WERI-Rb-1 (cell line): ENCODE results near the gene TUBGCP2.

Experiments
- DNase-seq: peaks from one replicate; pipeline ENCODE4 v3.0.0-alpha.2; 2020
- H3K27ac ChIP-seq: fragments of 250-450 bp; sonication (Bioruptor Pico); 2 replicates; pipeline ENCODE4 v1.5.1; 2020; ENCODE audit warnings: mild to moderate bottlenecking, moderate library complexity
- H3K27me3 ChIP-seq: fragments of 250-450 bp; sonication (Bioruptor Pico); 2 replicates; pipeline ENCODE4 v1.5.1; 2021; ENCODE audit warnings: mild to moderate bottlenecking, low read depth, moderate library complexity; ENCODE audit not compliant: insufficient read depth, severe bottlenecking
- H3K36me3 ChIP-seq: fragments of 250-450 bp; sonication (Bioruptor Pico); 2 replicates; pipeline ENCODE4 v1.5.1; 2020; ENCODE audit warnings: mild to moderate bottlenecking, moderate library complexity
- H3K4me3 ChIP-seq: 2 replicates; pipeline ENCODE4 v1.5.1; 2011; ENCODE audit warnings: low read depth, mild to moderate bottlenecking, control low read depth, low read length
- H3K9me3 ChIP-seq: fragments of 250-450 bp; sonication (Bioruptor Pico); 2 replicates; pipeline ENCODE4 v1.5.1; 2021; ENCODE audit warnings: mild to moderate bottlenecking, moderate library complexity; ENCODE audit not compliant: severe bottlenecking
- CTCF ChIP-seq: IDR thresholded peaks from 2 replicates; pipeline ENCODE4 v1.5.1; 2011; ENCODE audit warnings: low read depth, mild to moderate bottlenecking, control low read depth, inconsistent platforms, low read length

Gene TUBGCP2

GRCh38 chr10:133338080-133339071 is 29.7 kb upstream of the TUBGCP2 start:
- DNase-seq, result no peak
- Histone ChIP-seq H3K36me3 (no peaks in the 10 kb centered on the region), H3K27me3 (peaks cover 32% of the 10 kb centered on the region), H3K4me3 (no peak overlapping the region), H3K27ac (no peak overlapping the region), H3K9me3 (peaks cover 3% of the 10 kb centered on the region)
- TF ChIP-seq CTCF, result no peak

GRCh38 chr10:133337370-133337725 is 28.7 kb upstream of the TUBGCP2 start:
- TF ChIP-seq CTCF, result no peak
- H3K9me3 ChIP-seq, result peaks cover 9% of the 10 kb centered on the region
- DNase-seq, result no peak
- peaks cover 38% of the 10 kb centered on the region for H3K27me3 ChIP-seq
- no peaks in the 10 kb centered on the region for H3K36me3 ChIP-seq
- no peak overlapping the region for H3K4me3 ChIP-seq
- no peak overlapping the region for H3K27ac ChIP-seq

GRCh38 chr10:133336577-133337369 is 28.1 kb upstream of the TUBGCP2 start, which contains the start of gene CALY:
Gene CALY (minus strand): TSS chr10:133336896. CDS start chr10:133328989, 7,907 bp downstream.
- Histone ChIP-seq H3K27ac (no peak within 1 kb of the TSS), H3K36me3 (no peaks in the 10 kb centered on the region), H3K4me3 (peak within 1 kb of the TSS; percentile 38), H3K9me3 (peaks cover 10% of the 10 kb centered on the region), H3K27me3 (peaks cover 43% of the 10 kb centered on the region)
- peak; percentile 65 for DNase-seq
- TF ChIP-seq CTCF, result no peak

GRCh38 chr10:133336118-133336576 is 27.5 kb upstream of the TUBGCP2 start:
- peaks cover 44% of the 10 kb centered on the region for H3K27me3 ChIP-seq
- peaks cover 10% of the 10 kb centered on the region for H3K9me3 ChIP-seq
- H3K4me3 ChIP-seq, result peak overlapping the region; percentile 38
- no peaks in the 10 kb centered on the region for H3K36me3 ChIP-seq
- DNase-seq, result no peak
- TF ChIP-seq CTCF, result no peak
- H3K27ac ChIP-seq, result no peak overlapping the region

- TF ChIP-seq CTCF, result no peak
- DNase-seq, result peak; percentile 65
- H3K4me3 ChIP-seq, result peak overlapping the region; percentile 38
- no peak overlapping the region for H3K27ac ChIP-seq
- H3K27me3 ChIP-seq, result peaks cover 44% of the 10 kb centered on the region
- H3K9me3 ChIP-seq, result peaks cover 10% of the 10 kb centered on the region
- H3K36me3 ChIP-seq, result no peaks in the 10 kb centered on the region
These were observed 26.8 kb upstream of the TUBGCP2 start for GRCh38 chr10:133335246-133336117.
